ENCODE data around the gene ARMH3. TPM values are rescaled to one million over a fixed set of nuclear protein-coding genes. Genes with fewer than 3 reads are reported as not detected.

The ARMH3 gene
- polyA plus RNA-seq, 1 experiment: 18.5 TPM

DNA sequence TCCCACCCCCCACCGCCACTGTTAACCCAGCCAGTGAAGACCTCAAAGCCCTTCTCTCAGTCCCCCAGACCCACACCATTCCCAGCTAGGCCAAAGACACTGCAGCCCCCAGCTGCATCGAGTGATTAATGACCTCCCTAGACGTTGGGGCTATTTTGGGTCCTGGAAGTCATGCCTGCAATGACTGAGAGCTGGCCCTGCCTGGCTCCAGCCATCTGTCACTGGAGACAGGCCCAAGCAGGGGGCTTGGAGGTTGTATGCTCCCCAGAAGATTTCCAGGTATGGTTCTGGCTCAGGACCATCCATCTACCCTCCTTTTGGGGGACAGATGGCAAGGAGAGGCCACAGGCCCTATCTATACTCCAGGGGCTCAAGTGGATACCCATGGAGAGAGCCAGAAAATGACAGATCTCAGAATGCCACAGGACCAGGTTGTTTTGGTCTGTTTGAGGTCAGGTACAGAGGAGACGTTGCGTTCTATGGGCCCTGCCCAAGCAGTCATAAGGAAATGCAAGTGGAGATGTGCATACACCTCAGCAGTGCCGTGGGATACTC is 217.5 kb downstream of the ARMH3 start:
- TF ChIP-seq, protein P1, sequence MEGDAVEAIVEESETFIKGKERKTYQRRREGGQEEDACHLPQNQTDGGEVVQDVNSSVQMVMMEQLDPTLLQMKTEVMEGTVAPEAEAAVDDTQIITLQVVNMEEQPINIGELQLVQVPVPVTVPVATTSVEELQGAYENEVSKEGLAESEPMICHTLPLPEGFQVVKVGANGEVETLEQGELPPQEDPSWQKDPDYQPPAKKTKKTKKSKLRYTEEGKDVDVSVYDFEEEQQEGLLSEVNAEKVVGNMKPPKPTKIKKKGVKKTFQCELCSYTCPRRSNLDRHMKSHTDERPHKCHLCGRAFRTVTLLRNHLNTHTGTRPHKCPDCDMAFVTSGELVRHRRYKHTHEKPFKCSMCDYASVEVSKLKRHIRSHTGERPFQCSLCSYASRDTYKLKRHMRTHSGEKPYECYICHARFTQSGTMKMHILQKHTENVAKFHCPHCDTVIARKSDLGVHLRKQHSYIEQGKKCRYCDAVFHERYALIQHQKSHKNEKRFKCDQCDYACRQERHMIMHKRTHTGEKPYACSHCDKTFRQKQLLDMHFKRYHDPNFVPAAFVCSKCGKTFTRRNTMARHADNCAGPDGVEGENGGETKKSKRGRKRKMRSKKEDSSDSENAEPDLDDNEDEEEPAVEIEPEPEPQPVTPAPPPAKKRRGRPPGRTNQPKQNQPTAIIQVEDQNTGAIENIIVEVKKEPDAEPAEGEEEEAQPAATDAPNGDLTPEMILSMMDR (IDR thresholded peaks at IDR 0.05; ENCODE audit: insufficient read depth, low read depth, low read length): no peak
- Histone ChIP-seq H3K4me3 (ENCODE audit: low read depth, low read length) (no peak overlapping the region), H3K36me3 (ENCODE audit: control insufficient read depth, insufficient read depth, low read length) (no peaks in the 10 kb centered on the region; the same call in 1 of the 2 replicates), H3K27me3 (ENCODE audit: control insufficient read depth, insufficient read depth, low read length) (no peaks in the 10 kb centered on the region)
- no peak for DNase-seq (ENCODE audit: low read depth)
- POLR2A ChIA-PET: no interaction called here
- CTCF ChIA-PET: interaction anchor here (1.1 to 5.1 kb wide), 6 partner anchors 16 to 168 kb away, joined by 3 to 129 read pairs (median 18); no protein-coding TSS in a partner anchor

DNA sequence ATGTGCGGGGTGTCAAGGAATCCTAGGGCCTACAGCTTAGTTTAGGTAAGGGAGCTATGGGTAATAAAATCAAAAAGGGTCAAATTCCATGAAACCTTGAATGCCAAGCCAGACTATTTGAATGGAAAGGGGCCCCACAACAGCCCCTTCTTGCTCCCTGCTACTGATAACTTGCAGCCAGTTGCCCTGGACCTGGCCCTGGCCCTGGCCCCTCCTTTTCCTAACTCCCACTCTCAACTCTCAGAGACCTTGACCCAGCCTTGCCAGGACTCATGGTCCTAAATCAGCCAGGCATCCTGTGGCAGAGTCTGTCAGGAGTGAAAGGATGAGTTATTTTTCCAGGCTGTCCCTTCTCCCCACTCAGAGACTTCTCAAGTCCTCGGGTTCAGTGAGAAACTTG is 218.2 kb downstream of the ARMH3 start:
- TF ChIP-seq, protein P1 (IDR thresholded peaks at IDR 0.05; ENCODE audit: insufficient read depth, low read depth, low read length): no peak
- DNase-seq (ENCODE audit: low read depth): no peak
- CTCF ChIA-PET: interaction anchor here (0.6 to 5.8 kb wide), 13 partner anchors 9 to 235 kb away, joined by 3 to 46 read pairs (median 4); no protein-coding TSS in a partner anchor
- no peaks in the 10 kb centered on the region for H3K27me3 ChIP-seq (ENCODE audit: control insufficient read depth, insufficient read depth, low read length)
- no peak overlapping the region for H3K4me3 ChIP-seq (ENCODE audit: low read depth, low read length)
- POLR2A ChIA-PET: no interaction called here
- no peaks in the 10 kb centered on the region; the same call in 1 of the 2 replicates for H3K36me3 ChIP-seq (ENCODE audit: control insufficient read depth, insufficient read depth, low read length)

DNA sequence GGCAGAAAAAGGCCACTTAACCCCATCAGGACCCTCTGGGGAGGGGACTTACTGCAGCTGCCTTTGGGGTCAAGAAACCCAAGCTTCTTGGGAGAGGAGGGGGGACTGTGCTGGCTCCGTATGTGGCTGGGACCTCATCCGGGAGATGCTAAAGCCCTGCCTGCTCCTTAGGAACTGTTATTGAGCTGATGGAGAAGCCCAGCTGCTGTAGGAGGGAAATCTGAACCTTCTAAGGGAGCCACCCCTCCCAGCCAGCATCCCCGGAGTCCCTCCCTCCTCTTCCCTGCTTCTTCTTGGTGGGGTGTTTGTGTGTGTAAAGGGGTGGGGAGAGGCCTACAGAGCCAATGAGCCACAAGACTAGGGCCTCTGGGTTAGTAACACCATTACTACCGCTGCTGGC is 220.6 kb downstream of the ARMH3 start:
- CTCF ChIA-PET: interaction anchor here (0.8 to 5.8 kb wide), 17 partner anchors 8 to 238 kb away, joined by 3 to 46 read pairs (median 5); partner anchors contain the start of gene OGA
- POLR2A ChIA-PET: no interaction called here
- no peaks in the 10 kb centered on the region for H3K36me3 ChIP-seq (ENCODE audit: control insufficient read depth, insufficient read depth, low read length)
- TF ChIP-seq, protein P1 (IDR thresholded peaks at IDR 0.05; ENCODE audit: insufficient read depth, low read depth, low read length): no peak
- H3K4me3 ChIP-seq (ENCODE audit: low read depth, low read length): no peak overlapping the region
- no peak for DNase-seq (ENCODE audit: low read depth)
- no peaks in the 10 kb centered on the region for H3K27me3 ChIP-seq (ENCODE audit: control insufficient read depth, insufficient read depth, low read length)

DNA sequence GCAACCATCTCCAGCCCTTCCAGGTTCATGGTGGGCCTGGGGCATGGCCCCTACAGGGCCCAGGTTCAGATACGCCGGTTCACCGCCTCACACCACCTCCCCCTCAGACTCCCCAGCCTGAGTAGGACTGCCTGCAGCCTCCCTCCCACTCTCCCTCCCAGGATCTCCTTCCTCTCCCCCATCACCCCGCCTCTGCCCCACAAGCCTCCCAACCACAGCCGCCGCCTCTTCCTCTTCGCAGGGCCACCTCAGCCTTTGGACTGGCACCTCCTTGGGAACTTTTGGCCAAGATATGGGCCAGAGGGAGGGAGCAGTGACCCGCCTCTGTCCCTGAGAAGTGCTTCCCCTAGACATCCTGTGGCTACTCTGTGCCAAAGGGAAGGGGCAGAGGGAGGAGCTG is 221.6 kb downstream of the ARMH3 start:
- Histone ChIP-seq H3K4me3 (ENCODE audit: low read depth, low read length) (no peak overlapping the region), H3K27me3 (ENCODE audit: control insufficient read depth, insufficient read depth, low read length) (no peaks in the 10 kb centered on the region), H3K36me3 (ENCODE audit: control insufficient read depth, insufficient read depth, low read length) (no peaks in the 10 kb centered on the region)
- no peak for DNase-seq (ENCODE audit: low read depth)
- POLR2A ChIA-PET: no interaction called here
- TF ChIP-seq, protein P1 (IDR thresholded peaks at IDR 0.05; ENCODE audit: insufficient read depth, low read depth, low read length): no peak
- CTCF ChIA-PET: interaction anchor here (1.6 to 5.8 kb wide), 3 partner anchors 17 to 174 kb away, joined by 5 to 46 read pairs (median 13); partner anchors contain the start of gene OGA

DNA sequence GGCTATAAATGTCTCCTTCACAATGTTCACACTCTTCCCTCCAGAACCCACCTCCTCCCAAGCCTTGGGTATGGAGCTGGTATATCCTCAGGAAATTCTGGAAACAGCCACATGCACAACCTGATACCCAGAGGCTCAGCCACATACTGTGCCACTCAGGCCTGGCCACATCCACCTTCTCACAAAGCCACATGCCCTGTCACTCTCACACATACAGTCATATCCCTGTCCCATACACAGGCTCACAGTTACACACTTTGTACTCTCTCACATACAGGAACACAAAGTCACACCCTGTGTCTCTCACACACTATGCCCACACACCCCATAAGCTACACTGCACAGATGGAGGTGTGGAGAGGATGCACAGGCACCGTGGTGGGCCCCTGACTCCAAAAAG is 222.5 kb downstream of the ARMH3 start:
- CTCF ChIA-PET: interaction anchor here (0.6 to 5.8 kb wide), 3 partner anchors 8 to 240 kb away, joined by 4 to 46 read pairs (median 5); no protein-coding TSS in a partner anchor
- TF ChIP-seq, protein P1 (IDR thresholded peaks at IDR 0.05; ENCODE audit: insufficient read depth, low read depth, low read length): no peak
- POLR2A ChIA-PET: no interaction called here
- Histone ChIP-seq H3K27me3 (ENCODE audit: control insufficient read depth, insufficient read depth, low read length) (no peaks in the 10 kb centered on the region), H3K4me3 (ENCODE audit: low read depth, low read length) (no peak overlapping the region), H3K36me3 (ENCODE audit: control insufficient read depth, insufficient read depth, low read length) (no peaks in the 10 kb centered on the region)
- DNase-seq (ENCODE audit: low read depth): no peak

Measured in BJ (cell line).